HG02588 (cell line): ENCODE data around the gene HEY2.
"Not testable (repeated sequence)": the region's sequence is repeated elsewhere in the genome, so short reads cannot be mapped to it uniquely, and the experiment has no call there.

Experiments
- ATAC-seq: cut with Tn5 transposase; IDR thresholded peaks from one replicate; pipeline ENCODE4 v1.9.1; 2021; ENCODE audit warnings: mild to moderate bottlenecking, moderate library complexity; ENCODE audit not compliant: unreplicated experiment

Gene HEY2

DNA sequence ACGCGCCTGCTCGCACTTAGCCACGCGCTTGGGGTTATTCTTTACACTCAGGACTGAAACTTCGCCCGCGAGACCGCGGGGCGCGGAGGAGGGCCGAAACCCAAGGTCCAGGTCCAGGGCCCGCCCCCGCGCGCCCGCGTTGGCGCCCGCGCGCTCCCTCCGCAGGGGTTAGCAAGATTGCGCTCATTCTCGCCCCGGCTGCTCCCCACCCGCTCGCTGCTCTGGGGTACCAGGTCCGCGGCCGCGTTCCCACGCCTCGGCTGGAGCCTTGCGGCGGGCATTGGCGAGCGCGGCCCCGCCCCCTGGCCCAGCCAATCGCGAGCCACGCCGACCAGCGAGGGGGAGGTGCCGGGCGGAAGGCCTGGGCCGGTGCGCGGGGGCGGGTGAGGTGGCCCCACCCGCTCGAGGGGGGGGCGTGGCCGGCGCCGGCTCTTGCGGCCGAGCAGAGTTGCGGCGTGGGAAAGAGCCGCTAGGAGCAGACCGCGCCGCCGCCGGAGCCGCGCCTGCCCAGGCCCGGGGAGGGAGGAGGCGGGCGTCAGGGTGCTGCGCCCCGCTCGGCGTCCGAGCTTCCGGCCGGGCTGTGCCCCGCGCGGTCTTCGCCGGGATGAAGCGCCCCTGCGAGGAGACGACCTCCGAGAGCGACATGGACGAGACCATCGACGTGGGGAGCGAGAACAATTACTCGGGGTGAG lies at the start of gene HEY2:
Gene HEY2 (plus strand): TSS at position 460 of the 692 bp plus-strand sequence. CDS start 145 bp downstream, at position 605.
- peak; percentile 83 for ATAC-seq

GRCh38 chr6:125700581-125701353 lies 48.7 kb upstream of the HEY2 start:
- no peak for ATAC-seq

- ATAC-seq, result no peak
Observed at GRCh38 chr6:125701354-125701668, 48.1 kb upstream of the HEY2 start.

- ATAC-seq, result not testable (repeated sequence)
Observed at GRCh38 chr6:125703882-125704281, 45.5 kb upstream of the HEY2 start.

- ATAC-seq, result no peak
Observed at GRCh38 chr6:125707615-125708243, 41.7 kb upstream of the HEY2 start.

DNA sequence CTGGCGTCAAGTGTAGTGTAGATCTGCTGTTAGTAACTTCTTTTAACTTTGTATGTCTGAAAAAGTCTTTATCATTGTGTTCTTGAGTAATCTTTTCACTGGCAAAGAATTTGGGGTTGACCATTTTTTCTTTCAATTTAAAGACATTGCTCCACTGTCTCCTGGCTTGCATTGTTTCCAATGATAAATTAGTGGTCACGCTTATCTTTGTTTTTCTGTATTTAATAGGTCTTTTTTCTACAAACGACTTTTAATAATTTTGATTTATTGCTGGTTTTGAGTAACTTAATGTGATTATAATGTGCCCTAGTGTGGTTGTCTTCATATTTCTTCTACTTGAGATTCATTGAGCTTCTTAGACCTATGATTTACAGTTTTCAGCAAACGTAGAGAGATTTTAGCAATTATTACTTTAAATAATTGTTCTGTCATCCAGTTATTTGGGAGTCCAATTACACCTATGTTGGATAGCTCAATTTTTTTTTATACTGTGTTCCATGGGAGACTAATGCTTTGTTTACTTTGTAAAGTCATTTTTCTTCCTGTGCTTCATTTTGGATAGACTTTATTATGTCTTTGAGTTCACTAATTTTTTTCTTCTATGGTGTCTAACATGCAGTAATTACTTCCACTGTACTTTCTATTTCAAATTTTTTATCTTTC lies 38.3 kb upstream of the HEY2 start:
- no peak for ATAC-seq

DNA sequence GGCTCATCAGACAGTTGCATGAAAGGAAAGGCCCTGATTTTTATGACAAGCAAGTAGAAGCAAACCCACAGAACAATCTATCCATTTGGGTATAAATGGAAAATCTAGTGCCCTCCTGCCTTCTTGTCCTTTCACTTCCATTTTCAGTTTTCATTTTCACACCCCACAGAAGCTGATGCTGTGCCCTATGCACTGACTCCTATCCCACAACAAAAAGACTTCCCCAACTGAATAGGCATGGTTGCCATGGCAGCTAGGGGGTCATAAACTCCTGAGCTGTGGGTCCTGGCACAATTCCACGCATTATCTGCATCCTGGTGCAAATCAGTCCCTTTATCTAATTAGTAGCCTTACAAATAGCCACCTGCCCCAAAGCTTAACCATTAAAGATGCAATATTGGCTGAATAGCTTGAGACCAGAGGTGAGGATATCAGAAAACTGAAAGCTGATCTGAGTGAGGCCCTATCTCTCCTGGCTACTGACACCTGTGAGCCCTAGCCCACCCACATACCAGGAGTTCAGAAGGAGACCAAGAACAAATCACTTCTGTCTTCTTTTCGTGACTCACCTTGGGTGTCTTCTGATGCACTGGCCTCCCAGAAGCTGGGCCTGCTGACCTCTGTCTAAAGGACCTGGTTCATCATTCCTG lies 34.9 kb upstream of the HEY2 start:
- ATAC-seq, result peak; percentile 69

DNA sequence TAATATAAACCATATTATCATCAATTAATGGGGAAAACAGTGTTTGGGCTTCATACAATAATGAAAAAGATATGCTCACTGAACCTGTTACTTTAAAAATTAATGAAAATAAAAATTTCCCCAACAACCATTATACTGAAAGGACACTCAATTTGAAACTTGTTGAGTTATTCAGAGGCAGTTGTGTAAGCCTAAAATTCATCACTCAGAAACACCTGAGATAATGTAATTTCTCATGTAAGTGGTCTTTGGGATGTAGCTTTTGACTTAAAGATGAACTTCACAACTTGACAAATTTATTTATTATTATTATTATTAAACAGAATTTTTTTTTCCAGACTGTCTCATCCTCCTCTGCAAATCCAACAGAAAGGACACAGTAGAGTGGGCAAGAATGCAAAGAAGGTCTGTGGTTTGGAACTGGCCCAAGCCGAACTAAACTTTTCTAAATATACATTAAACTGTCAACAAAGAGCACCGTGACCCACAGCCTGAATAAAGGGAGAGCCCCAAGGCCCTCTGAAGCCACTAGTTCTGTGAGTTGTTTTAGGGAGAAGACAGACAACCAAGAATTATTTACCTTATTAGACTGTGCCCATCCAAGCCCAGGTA lies 32.2 kb upstream of the HEY2 start:
- peak; percentile 82 for ATAC-seq

DNA sequence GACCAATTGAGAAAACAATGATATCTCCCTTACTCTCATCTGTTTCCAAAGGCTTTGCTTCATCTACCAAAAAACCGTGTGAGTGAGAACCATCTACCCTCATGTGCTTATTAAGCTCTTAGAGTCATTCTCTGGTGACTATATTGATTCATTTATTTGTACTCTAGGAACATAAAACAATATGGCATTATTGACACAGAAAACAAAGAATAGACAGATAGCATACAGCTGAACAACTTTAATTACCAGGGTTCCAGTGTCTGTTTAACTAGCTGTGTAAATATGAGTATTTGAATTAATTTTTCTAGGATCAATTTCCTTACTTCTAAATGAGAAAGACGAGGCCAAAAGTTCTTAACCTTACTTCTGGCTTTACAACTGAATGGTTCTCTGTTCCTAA lies 31.3 kb upstream of the HEY2 start:
- ATAC-seq, result no peak

- ATAC-seq, result no peak
Observed at GRCh38 chr6:125722886-125723285, 26.5 kb upstream of the HEY2 start.

DNA sequence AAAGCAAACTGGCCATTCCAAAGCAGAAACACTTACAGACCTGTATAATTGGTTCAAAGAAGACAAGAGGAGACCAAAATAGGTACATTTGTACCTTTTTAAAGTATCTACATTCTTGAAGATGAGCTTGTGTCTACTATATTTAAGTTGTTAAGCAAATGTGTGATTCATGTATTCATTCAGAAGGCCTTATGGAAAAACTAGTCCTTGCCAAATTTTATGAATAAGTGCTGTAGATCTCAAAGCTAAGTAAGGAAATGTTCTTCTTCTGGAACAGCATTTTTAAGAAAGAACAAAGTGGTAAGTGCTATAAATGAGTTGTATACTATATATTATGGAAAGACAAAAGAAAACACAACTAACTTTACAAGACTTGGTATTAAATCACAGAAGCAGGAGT lies 22.2 kb upstream of the HEY2 start:
- no peak for ATAC-seq

DNA sequence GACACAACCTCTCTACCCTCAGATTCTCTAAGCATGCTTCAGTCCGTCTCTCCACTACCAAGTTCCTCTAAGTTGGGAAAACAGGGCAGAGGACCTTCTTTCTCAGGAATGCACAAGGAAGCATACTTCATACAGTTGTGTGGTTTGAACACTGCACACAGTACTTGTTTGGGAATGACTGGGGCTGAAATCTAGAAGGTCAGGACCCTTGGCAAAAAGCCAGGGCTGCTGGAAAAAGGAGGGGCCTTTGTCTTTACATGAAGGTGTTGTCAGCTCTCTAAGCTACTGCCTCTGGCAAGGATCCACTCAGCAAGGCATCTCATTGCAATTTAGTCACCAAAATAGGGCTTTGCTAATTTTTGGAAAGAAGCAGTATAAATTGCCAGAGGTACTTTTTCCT lies 20.7 kb upstream of the HEY2 start:
- no peak for ATAC-seq

DNA sequence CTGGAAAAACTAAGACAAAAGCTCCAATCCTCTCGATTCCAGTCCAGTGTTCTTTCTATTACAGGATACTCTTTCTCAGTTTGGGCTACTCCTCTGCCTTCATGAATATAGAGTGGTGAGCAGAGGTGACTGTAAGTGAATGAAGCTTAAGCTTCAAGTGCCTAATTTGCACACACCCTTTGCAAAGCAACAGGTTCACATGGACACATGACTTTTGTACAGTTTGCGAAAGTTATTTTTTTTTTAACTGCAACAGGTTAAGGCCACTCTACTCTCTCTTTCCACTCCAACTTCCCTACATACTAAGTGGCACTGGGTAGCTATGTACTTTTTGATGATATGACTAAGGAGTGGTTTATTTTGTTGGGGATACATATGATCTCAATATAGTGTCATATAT lies 19.4 kb upstream of the HEY2 start:
- ATAC-seq, result no peak

DNA sequence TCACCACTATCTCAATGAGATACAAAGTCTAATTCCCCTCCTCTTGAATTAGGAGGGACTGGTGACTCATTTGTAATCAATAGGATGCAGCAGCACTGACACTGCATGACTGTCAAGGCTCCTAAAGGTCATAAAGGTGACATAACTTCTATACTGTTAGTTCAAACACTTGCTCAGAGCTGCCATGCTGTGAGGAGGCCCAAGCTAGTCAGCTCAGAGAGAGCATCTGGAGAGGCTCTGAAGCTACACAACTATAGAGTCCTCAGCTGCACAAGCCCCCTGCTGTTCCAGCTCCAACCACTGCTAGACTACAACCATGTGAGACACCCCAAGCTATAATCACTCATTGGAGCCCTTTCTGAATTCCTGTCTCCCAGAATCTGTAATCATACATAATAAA lies 17.0 kb upstream of the HEY2 start:
- no peak for ATAC-seq

GRCh38 chr6:125733516-125734300 lies 15.7 kb upstream of the HEY2 start:
- ATAC-seq, result no peak

- ATAC-seq, result no peak
Observed at GRCh38 chr6:125738276-125738675, 11.2 kb upstream of the HEY2 start.

DNA sequence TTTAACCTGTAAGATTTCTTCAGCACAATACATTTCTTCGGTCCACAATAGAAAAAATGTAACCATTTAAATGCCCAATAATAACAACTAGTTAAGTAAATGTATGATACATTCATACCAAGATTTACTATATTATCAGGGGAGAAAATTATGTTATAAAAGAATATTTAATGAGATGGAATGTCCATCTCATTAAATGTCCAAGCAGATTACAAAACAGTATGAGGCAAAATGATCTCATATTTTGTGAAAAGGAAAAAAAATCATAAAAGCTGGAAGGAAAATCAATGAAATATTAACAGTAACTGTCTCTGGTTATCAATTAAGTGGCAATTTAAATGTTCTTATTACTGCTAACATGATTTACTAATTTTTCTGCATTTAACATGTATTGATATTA lies 10.1 kb upstream of the HEY2 start:
- no peak for ATAC-seq

DNA sequence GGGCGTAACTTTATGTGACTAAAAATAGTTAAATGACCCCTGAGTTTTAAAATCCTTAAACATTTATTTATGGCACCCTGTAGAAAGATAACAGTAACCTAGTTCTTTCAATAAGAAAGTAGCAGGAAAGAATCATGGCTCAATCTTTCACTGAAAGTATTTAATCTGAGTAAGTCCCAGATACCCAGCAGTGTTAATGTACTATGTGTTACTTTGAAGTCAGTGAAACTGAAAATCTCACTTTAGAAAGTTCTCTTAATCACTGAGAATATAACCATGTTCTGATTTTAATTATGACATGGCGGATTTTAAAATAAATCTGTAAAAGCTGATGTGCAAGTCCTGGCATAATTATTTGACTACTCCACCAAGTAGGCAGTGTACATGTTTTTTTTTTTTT lies 8.1 kb upstream of the HEY2 start:
- no peak for ATAC-seq

GRCh38 chr6:125742024-125742423 lies 7.4 kb upstream of the HEY2 start:
- ATAC-seq, result no peak
